Panc1 (cell line): Measurements from ENCODE around the gene NT5C1A.

Experiments used
- CTCF ChIP-seq: fragments of 450-650 bp; IDR thresholded peaks from 2 replicates; pipeline ENCODE4 v1.5.1; 2017; ENCODE audit warnings: mild to moderate bottlenecking
- POLR2AphosphoS5 ChIP-seq: IDR thresholded peaks from 2 replicates; pipeline ENCODE4 v1.6.1; 2012; ENCODE audit warnings: mild to moderate bottlenecking, low read depth, low read length, moderate library complexity

GRCh38 chr1:39680751-39681150, 8.8 kb upstream of the NT5C1A start:
- no peak for TF ChIP-seq CTCF
- no peak for TF ChIP-seq POLR2AphosphoS5
